HG02981 (cell line): Measurements from ENCODE around the gene C1GALT1.

Source experiments
- ATAC-seq: cut with Tn5 transposase; IDR thresholded peaks from one replicate; pipeline ENCODE4 v1.9.1; 2021; ENCODE audit warnings: mild to moderate bottlenecking, moderate library complexity; ENCODE audit not compliant: unreplicated experiment

C1GALT1 gene

GRCh38 chr7:7265081-7266075 lies 83.0 kb downstream of the C1GALT1 start:
- ATAC-seq = no peak

- no peak for ATAC-seq
These were observed 84.0 kb downstream of the C1GALT1 start for GRCh38 chr7:7266257-7266881.

GRCh38 chr7:7271094-7271874 lies 88.9 kb downstream of the C1GALT1 start:
- no peak for ATAC-seq

- ATAC-seq = no peak
These were observed 90.0 kb downstream of the C1GALT1 start for GRCh38 chr7:7272294-7272693.

- ATAC-seq = no peak
These were observed 92.4 kb downstream of the C1GALT1 start for GRCh38 chr7:7274782-7275181.

GRCh38 chr7:7276161-7276560 lies 93.8 kb downstream of the C1GALT1 start:
- ATAC-seq = no peak

GRCh38 chr7:7290429-7291122 lies 108.2 kb downstream of the C1GALT1 start:
- ATAC-seq = no peak

- ATAC-seq = no peak
These were observed 109.7 kb downstream of the C1GALT1 start for GRCh38 chr7:7292085-7292484.

- ATAC-seq = no peak
These were observed 110.3 kb downstream of the C1GALT1 start for GRCh38 chr7:7292608-7293007.

GRCh38 chr7:7293092-7293491 lies 110.7 kb downstream of the C1GALT1 start:
- ATAC-seq = no peak

GRCh38 chr7:7294911-7295310 lies 112.6 kb downstream of the C1GALT1 start:
- ATAC-seq = no peak
